OCI-LY7 (cell line): ENCODE data around the gene SPEN. TPM values are rescaled to one million over a fixed set of nuclear protein-coding genes. Genes with fewer than 3 reads are reported as not detected.

Source experiments
- BruUV-seq: library from RNA; stranded (reverse); fragments of 400-500 nt; replicated peaks from 2 replicates; lab custom pipeline; 2021; lab: Mats Ljungman, UMichigan
- CTCF ChIA-PET: fragments of 300-600 bp; sonication (Branson Sonifier 250); formaldehyde crosslinking; loops from one replicate; lab custom pipeline; 2022; ENCODE audit warnings: antibody characterized with exemption; ENCODE audit not compliant: unreplicated experiment; lab: Charles Lee
- POLR2A ChIA-PET: fragments of 300-600 bp; sonication (Branson Sonifier 250); formaldehyde crosslinking; loops from one replicate; lab custom pipeline; 2022; ENCODE audit warnings: antibody characterized with exemption; lab: Charles Lee
- DNase-seq: peaks from one replicate; pipeline ENCODE4 v3.0.0-alpha.2; 2015; ENCODE audit warnings: low spot score
- H2AFZ ChIP-seq: fragments of 200-600 bp; sonication (generic), shearing (Covaris generic); 2 replicates; pipeline ENCODE4 v1.6.1; 2014; ENCODE audit warnings: mild to moderate bottlenecking, antibody characterized with exemption, low read length, moderate library complexity
- H3K27ac ChIP-seq: fragments of 200-600 bp; sonication (generic); 2 replicates; pipeline ENCODE4 v1.5.1; 2014; ENCODE audit warnings: mixed run types, low read depth, mild to moderate bottlenecking, moderate library complexity, low read length, inconsistent platforms; ENCODE audit not compliant: poor library complexity, severe bottlenecking
- H3K36me3 ChIP-seq: fragments of 200-600 bp; sonication (generic); 2 replicates; pipeline ENCODE4 v1.6.1; 2014; ENCODE audit warnings: mild to moderate bottlenecking, antibody characterized with exemption, low read length, moderate library complexity, mixed read lengths; ENCODE audit not compliant: insufficient read depth
- H3K4me1 ChIP-seq: fragments of 200-600 bp; sonication (generic); 2 replicates; pipeline ENCODE4 v1.5.1; 2014; ENCODE audit warnings: mild to moderate bottlenecking, low read length; ENCODE audit not compliant: insufficient read depth, poor library complexity, severe bottlenecking
- H3K4me2 ChIP-seq: fragments of 200-600 bp; sonication (generic); 2 replicates; pipeline ENCODE4 v1.6.1; 2014; ENCODE audit warnings: mild to moderate bottlenecking, low read length
- H3K4me3 ChIP-seq: fragments of 200-600 bp; sonication (generic); 2 replicates; pipeline ENCODE4 v1.5.1; 2014; ENCODE audit warnings: mild to moderate bottlenecking, low read depth, low read length; ENCODE audit not compliant: poor library complexity, severe bottlenecking
- H3K79me2 ChIP-seq: fragments of 200-600 bp; sonication (generic); 2 replicates; pipeline ENCODE4 v1.6.1; 2016; ENCODE audit warnings: low read depth, mild to moderate bottlenecking, low read length, moderate library complexity, mixed read lengths; ENCODE audit not compliant: insufficient read depth
- H3K9me2 ChIP-seq: fragments of 200-600 bp; sonication (generic); 2 replicates; pipeline ENCODE4 v1.6.1; 2016; ENCODE audit warnings: mild to moderate bottlenecking, low read length, mixed read lengths; ENCODE audit not compliant: insufficient read depth
- H3K9me3 ChIP-seq: fragments of 200-600 bp; sonication (generic); 2 replicates; pipeline ENCODE4 v1.6.1; 2014; ENCODE audit warnings: mild to moderate bottlenecking, mixed run types, low read length, mixed read lengths
- H4K20me1 ChIP-seq: fragments of 200-600 bp; sonication (generic); 2 replicates; pipeline ENCODE4 v1.6.1; 2014; ENCODE audit warnings: mild to moderate bottlenecking, antibody characterized with exemption, low read length, moderate library complexity, mixed read lengths; ENCODE audit not compliant: insufficient read depth
- EZH2phosphoT487 ChIP-seq: fragments of 200-600 bp; sonication (generic); IDR thresholded peaks from 2 replicates; pipeline ENCODE4 v1.6.1; 2018; ENCODE audit warnings: low read depth, borderline replicate concordance, mild to moderate bottlenecking, mixed run types, antibody characterized with exemption, low read length, moderate library complexity, mixed read lengths
- intact Hi-C: fragments of 100-400 bp; cut with micrococcal nuclease; formaldehyde crosslinking; loops from one replicate; pipeline ENCODE4 v1.10.0; 2022; ENCODE audit not compliant: unreplicated experiment
- total RNA-seq, 2 experiments: library from RNA; depleted of rRNA in 1 of 2; stranded (reverse); fragments of >200 nt in 1 of 2; shearing (Covaris generic) in 1 of 2; gene quantifications; 2 replicates each; pipeline ENCODE4 v1.2.3, GENCODE V29; 2014 to 2022
- TF ChIP-seq, protein P1 (sequence below): fragments of 200-600 bp; sonication (generic); conservative IDR thresholded peaks from 2 replicates; pipeline ENCODE4 v1.5.1; 2014; ENCODE audit warnings: mild to moderate bottlenecking, antibody characterized with exemption, low read length, moderate library complexity, mixed read lengths

Gene SPEN
- total RNA-seq, 2 experiments from 2014 or later = 40.7 to 87.1 TPM

DNA sequence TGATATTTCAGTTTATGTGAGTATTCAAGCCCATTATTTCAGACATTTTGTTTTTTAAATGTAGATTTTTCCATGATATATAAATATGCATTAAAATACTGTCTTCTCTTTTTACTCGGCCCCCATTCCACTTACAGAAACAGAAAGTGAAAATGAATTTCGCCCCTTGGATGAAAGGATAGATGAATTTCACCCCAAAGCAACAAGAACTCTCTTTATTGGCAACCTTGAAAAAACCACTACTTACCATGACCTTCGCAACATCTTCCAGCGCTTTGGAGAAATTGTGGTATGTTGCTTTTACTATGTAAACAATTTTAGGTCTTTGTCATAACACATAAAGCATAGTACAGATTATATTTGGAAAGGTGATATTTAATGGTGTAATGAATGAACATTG is 68.5 kb downstream of the SPEN start:
- CTCF ChIA-PET = no interaction called here

GRCh38 chr1:15916417-15916816 is 68.9 kb downstream of the SPEN start:
- Histone ChIP-seq H4K20me1 (peaks cover 18% of the 10 kb centered on the region; the same call in 1 of the 2 replicates), H3K9me3 (no peaks in the 10 kb centered on the region), H3K27ac (no peak overlapping the region), H3K79me2 (peaks cover 83% of the 10 kb centered on the region), H3K9me2 (no peaks in the 10 kb centered on the region), H3K4me3 (no peak overlapping the region), H3K36me3 (peaks cover 97% of the 10 kb centered on the region), H3K4me2 (no peak overlapping the region), H3K4me1 (no peaks in the 10 kb centered on the region), H2AFZ (no peak overlapping the region)
- no peak for DNase-seq
- no TSS peak for BruUV-seq
- POLR2A ChIA-PET = interaction anchor here (0.6 to 1.2 kb wide), 3 partner anchors 9 to 1029 kb away, joined by 3 to 4 read pairs (median 3); no protein-coding TSS in a partner anchor
- TF ChIP-seq EZH2phosphoT487 = no peak
- TF ChIP-seq, protein P1, sequence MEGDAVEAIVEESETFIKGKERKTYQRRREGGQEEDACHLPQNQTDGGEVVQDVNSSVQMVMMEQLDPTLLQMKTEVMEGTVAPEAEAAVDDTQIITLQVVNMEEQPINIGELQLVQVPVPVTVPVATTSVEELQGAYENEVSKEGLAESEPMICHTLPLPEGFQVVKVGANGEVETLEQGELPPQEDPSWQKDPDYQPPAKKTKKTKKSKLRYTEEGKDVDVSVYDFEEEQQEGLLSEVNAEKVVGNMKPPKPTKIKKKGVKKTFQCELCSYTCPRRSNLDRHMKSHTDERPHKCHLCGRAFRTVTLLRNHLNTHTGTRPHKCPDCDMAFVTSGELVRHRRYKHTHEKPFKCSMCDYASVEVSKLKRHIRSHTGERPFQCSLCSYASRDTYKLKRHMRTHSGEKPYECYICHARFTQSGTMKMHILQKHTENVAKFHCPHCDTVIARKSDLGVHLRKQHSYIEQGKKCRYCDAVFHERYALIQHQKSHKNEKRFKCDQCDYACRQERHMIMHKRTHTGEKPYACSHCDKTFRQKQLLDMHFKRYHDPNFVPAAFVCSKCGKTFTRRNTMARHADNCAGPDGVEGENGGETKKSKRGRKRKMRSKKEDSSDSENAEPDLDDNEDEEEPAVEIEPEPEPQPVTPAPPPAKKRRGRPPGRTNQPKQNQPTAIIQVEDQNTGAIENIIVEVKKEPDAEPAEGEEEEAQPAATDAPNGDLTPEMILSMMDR = no peak
- CTCF ChIA-PET = no interaction called here
- intact Hi-C loops = loop anchor here (5.0 kb wide), 1 partner anchor 99 kb away; no protein-coding TSS in a partner anchor

More for the DNA sequence above, 68.5 kb downstream of the SPEN start:
- no peak overlapping the region for H3K4me3 ChIP-seq
- H3K36me3 ChIP-seq = peaks cover 97% of the 10 kb centered on the region
- intact Hi-C loops = loop anchor here (5.0 kb wide), 1 partner anchor 99 kb away; no protein-coding TSS in a partner anchor
- H3K4me1 ChIP-seq = no peaks in the 10 kb centered on the region
- no peak for TF ChIP-seq EZH2phosphoT487
- TF ChIP-seq, protein P1 = no peak
- no peak for DNase-seq
- H3K79me2 ChIP-seq = peaks cover 87% of the 10 kb centered on the region
- no TSS peak for BruUV-seq
- no peak overlapping the region for H2AFZ ChIP-seq
- no peaks in the 10 kb centered on the region for H3K9me2 ChIP-seq
- POLR2A ChIA-PET = interaction anchor here (0.6 to 1.2 kb wide), 2 partner anchors 10 kb away, joined by 3 to 4 read pairs; no protein-coding TSS in a partner anchor
- peaks cover 18% of the 10 kb centered on the region; the same call in 1 of the 2 replicates for H4K20me1 ChIP-seq
- no peak overlapping the region for H3K27ac ChIP-seq
- no peaks in the 10 kb centered on the region for H3K9me3 ChIP-seq
- H3K4me2 ChIP-seq = no peak overlapping the region

GRCh38 chr1:15916916-15917315 is 69.4 kb downstream of the SPEN start:
- intact Hi-C loops = loop anchor here (5.0 kb wide), 1 partner anchor 100 kb away; no protein-coding TSS in a partner anchor
- no peak for TF ChIP-seq EZH2phosphoT487
- TF ChIP-seq, protein P1 = no peak
- CTCF ChIA-PET = no interaction called here
- no peaks in the 10 kb centered on the region for H3K4me1 ChIP-seq
- H4K20me1 ChIP-seq = peaks cover 18% of the 10 kb centered on the region; the same call in 1 of the 2 replicates
- no peak overlapping the region for H2AFZ ChIP-seq
- no TSS peak for BruUV-seq
- H3K4me3 ChIP-seq = no peak overlapping the region
- no peak overlapping the region for H3K27ac ChIP-seq
- H3K9me3 ChIP-seq = no peaks in the 10 kb centered on the region
- no peak for DNase-seq
- peaks cover 97% of the 10 kb centered on the region for H3K36me3 ChIP-seq
- H3K79me2 ChIP-seq = peaks cover 78% of the 10 kb centered on the region
- H3K9me2 ChIP-seq = no peaks in the 10 kb centered on the region
- H3K4me2 ChIP-seq = no peak overlapping the region
- POLR2A ChIA-PET = interaction anchor here (0.6 to 1.2 kb wide), 2 partner anchors 9 to 1030 kb away, joined by 3 to 4 read pairs; no protein-coding TSS in a partner anchor
